Measurements from ENCODE around the gene MAPK9.
A peak's percentile ranks its signal among the peaks of the same experiment; 100 is the strongest.

Gene MAPK9

DNA sequence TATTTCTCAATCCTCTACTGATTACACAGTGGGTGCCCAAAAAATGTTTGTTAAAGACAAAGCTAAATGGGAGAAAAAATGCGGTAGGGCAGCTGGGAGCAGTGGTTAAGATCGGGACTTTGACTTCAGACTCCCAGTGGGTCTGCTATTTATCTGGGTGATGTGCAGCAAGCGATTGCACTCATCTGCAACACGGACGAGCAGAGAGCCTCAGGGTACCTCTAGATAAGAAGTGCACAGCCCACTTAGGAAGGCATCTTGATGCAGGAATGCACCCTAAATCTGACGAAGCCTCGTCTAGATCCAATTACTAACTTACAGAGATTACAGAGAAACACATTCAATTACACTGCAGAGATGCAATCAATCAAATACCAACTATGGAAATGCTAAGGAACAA lies 4.0 kb downstream of the MAPK9 start:
- no peak overlapping the region for H3K23ac ChIP-seq (ENCODE audit: low read length)
- no peak overlapping the region for H3K9ac ChIP-seq (ENCODE audit: low read length)
- H3K9me3 ChIP-seq (ENCODE audit: insufficient read depth, low read depth, low read length): no peaks in the 10 kb centered on the region
- no peak overlapping the region for H4K8ac ChIP-seq (ENCODE audit: low read depth, low read length)
- no peak overlapping the region for H3K27ac ChIP-seq (ENCODE audit: low read depth, low read length)
- no peak overlapping the region for H4K12ac ChIP-seq (ENCODE audit: low read depth, low read length)
- H3K36me3 ChIP-seq (ENCODE audit: control insufficient read depth in 1 of 2, insufficient read depth in 2 of 2, low read length in 2 of 2): peaks cover 8% of the 10 kb centered on the region in 2 experiments
- peaks cover 13% of the 10 kb centered on the region for H3K79me2 ChIP-seq (ENCODE audit: control insufficient read depth, insufficient read depth, low read length, poor library complexity)
- H3K79me1 ChIP-seq (ENCODE audit: low read length): peaks cover 9% of the 10 kb centered on the region
- no peak overlapping the region for H4K91ac ChIP-seq (ENCODE audit: low read depth, low read length)
- no peak overlapping the region for H3K4ac ChIP-seq (ENCODE audit: low read depth, low read length)
- no peak overlapping the region for H2BK120ac ChIP-seq (ENCODE audit: insufficient read depth, low read length, poor library complexity)
- no peak overlapping the region for H2AK5ac ChIP-seq (ENCODE audit: low read length)
- H2BK12ac ChIP-seq (ENCODE audit: low read length): no peak overlapping the region
- peaks cover 6 to 18% of the 10 kb centered on the region in 2 experiments for H3K4me1 ChIP-seq (ENCODE audit: control insufficient read depth in 1 of 2, insufficient read depth in 2 of 2, low read length in 2 of 2)
- DNase-seq: no peak
- no peak overlapping the region for H3K4me3 ChIP-seq (ENCODE audit: low read depth, low read length)
- H3K4me2 ChIP-seq (ENCODE audit: low read length): peak overlapping the region; percentile 23
- no CpG with 5 or more reads among the region's 7 CpGs for WGBS (ENCODE audit: extremely low coverage, insufficient coverage, insufficient read length)
- no peak overlapping the region for H3K18ac ChIP-seq (ENCODE audit: low read length)
- no peak overlapping the region for H2BK5ac ChIP-seq (ENCODE audit: low read depth, low read length, poor library complexity)
- H2AFZ ChIP-seq (ENCODE audit: insufficient read depth, low read length, poor library complexity): no peak overlapping the region
- no peak overlapping the region for H3K14ac ChIP-seq (ENCODE audit: low read length)
- no peaks in the 10 kb centered on the region for H3K27me3 ChIP-seq (ENCODE audit: insufficient read depth, low read length)

DNA sequence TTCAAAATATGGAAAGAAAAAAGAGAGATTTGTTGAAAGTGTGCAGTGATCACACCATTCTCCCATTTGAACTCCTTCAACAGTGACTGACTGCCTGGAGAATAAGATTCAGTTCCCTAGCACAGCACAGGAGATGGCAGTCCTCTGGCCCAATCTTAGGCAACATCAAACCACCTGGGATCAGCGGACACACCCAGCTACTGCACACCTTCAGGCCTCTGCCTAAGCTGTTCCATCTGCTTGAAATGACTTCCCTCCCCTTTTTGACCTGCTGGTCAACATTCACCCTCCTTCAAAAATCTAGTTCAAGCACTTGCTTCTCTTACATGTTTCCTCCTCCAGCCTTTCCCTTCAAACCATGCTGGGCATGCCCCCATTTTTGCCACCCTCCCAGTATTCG lies 4.5 kb downstream of the MAPK9 start:
- Histone ChIP-seq H3K27me3 (ENCODE audit: insufficient read depth, low read length) (no peaks in the 10 kb centered on the region), H2AFZ (ENCODE audit: insufficient read depth, low read length, poor library complexity) (no peak overlapping the region), H3K4me3 (ENCODE audit: low read depth, low read length) (no peak overlapping the region), H3K23ac (ENCODE audit: low read length) (no peak overlapping the region), H3K18ac (ENCODE audit: low read length) (no peak overlapping the region), H3K36me3 (ENCODE audit: control insufficient read depth in 1 of 2, insufficient read depth in 2 of 2, low read length in 2 of 2) (peaks cover 11 to 12% of the 10 kb centered on the region in 2 experiments), H4K12ac (ENCODE audit: low read depth, low read length) (no peak overlapping the region), H3K27ac (ENCODE audit: low read depth, low read length) (no peak overlapping the region), H2AK5ac (ENCODE audit: low read length) (no peak overlapping the region), H3K9me3 (ENCODE audit: insufficient read depth, low read depth, low read length) (no peaks in the 10 kb centered on the region), H3K4me2 (ENCODE audit: low read length) (peak overlapping the region; percentile 23), H3K4me1 (ENCODE audit: control insufficient read depth in 1 of 2, insufficient read depth in 2 of 2, low read length in 2 of 2) (peaks cover 6 to 18% of the 10 kb centered on the region in 2 experiments), H3K79me2 (ENCODE audit: control insufficient read depth, insufficient read depth, low read length, poor library complexity) (peaks cover 11% of the 10 kb centered on the region), H3K9ac (ENCODE audit: low read length) (no peak overlapping the region), H2BK120ac (ENCODE audit: insufficient read depth, low read length, poor library complexity) (no peak overlapping the region), H3K79me1 (ENCODE audit: low read length) (peaks cover 7% of the 10 kb centered on the region), H3K14ac (ENCODE audit: low read length) (no peak overlapping the region), H2BK5ac (ENCODE audit: low read depth, low read length, poor library complexity) (no peak overlapping the region), H4K91ac (ENCODE audit: low read depth, low read length) (no peak overlapping the region), H3K4ac (ENCODE audit: low read depth, low read length) (no peak overlapping the region), H2BK12ac (ENCODE audit: low read length) (no peak overlapping the region), H4K8ac (ENCODE audit: low read depth, low read length) (no peak overlapping the region)
- peak in 1 of 2 donors; percentile 17 for DNase-seq
- WGBS (ENCODE audit: extremely low coverage, insufficient coverage, insufficient read length): no CpG with 5 or more reads among the region's 2 CpGs

DNA sequence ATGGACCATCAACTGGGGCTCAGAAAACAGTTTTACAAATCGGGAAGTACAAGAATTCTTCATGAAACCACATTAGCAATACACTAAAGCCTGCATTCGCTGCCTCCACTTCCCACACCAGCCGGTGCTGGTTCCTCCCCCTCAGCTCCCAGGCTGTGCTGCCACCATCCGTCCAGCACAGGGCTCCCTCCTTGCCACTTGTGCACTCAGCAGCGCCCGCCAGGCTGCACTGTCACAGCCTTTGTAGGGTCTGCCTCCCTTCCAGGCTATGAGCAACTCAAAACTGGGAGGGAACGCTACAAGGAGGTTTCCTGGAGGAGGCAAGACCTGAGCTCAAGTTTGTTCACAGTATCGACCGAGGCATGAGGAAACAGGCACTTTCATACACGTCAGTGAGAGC lies 7.7 kb downstream of the MAPK9 start:
- Histone ChIP-seq H2BK5ac (ENCODE audit: low read depth, low read length, poor library complexity) (no peak overlapping the region), H3K4me3 (ENCODE audit: low read depth, low read length) (no peak overlapping the region), H3K9me3 (ENCODE audit: insufficient read depth, low read depth, low read length) (no peaks in the 10 kb centered on the region), H3K4me1 (ENCODE audit: control insufficient read depth in 1 of 2, insufficient read depth in 2 of 2, low read length in 2 of 2) (peaks cover 0 to 9% of the 10 kb centered on the region in 2 experiments), H3K79me2 (ENCODE audit: control insufficient read depth, insufficient read depth, low read length, poor library complexity) (peaks cover 2% of the 10 kb centered on the region), H2BK12ac (ENCODE audit: low read length) (no peak overlapping the region), H4K91ac (ENCODE audit: low read depth, low read length) (no peak overlapping the region), H4K12ac (ENCODE audit: low read depth, low read length) (no peak overlapping the region), H3K9ac (ENCODE audit: low read length) (no peak overlapping the region), H3K79me1 (ENCODE audit: low read length) (no peaks in the 10 kb centered on the region), H3K23ac (ENCODE audit: low read length) (no peak overlapping the region), H2AK5ac (ENCODE audit: low read length) (no peak overlapping the region), H3K18ac (ENCODE audit: low read length) (peak overlapping the region; percentile 37), H3K14ac (ENCODE audit: low read length) (no peak overlapping the region), H3K4me2 (ENCODE audit: low read length) (no peak overlapping the region), H3K36me3 (ENCODE audit: control insufficient read depth in 1 of 2, insufficient read depth in 2 of 2, low read length in 2 of 2) (peaks cover 23 to 29% of the 10 kb centered on the region in 2 experiments), H3K27me3 (ENCODE audit: insufficient read depth, low read length) (no peaks in the 10 kb centered on the region), H2BK120ac (ENCODE audit: insufficient read depth, low read length, poor library complexity) (no peak overlapping the region), H3K4ac (ENCODE audit: low read depth, low read length) (no peak overlapping the region), H2AFZ (ENCODE audit: insufficient read depth, low read length, poor library complexity) (no peak overlapping the region), H3K27ac (ENCODE audit: low read depth, low read length) (no peak overlapping the region), H4K8ac (ENCODE audit: low read depth, low read length) (no peak overlapping the region)
- WGBS (ENCODE audit: extremely low coverage, insufficient coverage, insufficient read length): no CpG with 5 or more reads among the region's 10 CpGs
- DNase-seq: no peak

DNA sequence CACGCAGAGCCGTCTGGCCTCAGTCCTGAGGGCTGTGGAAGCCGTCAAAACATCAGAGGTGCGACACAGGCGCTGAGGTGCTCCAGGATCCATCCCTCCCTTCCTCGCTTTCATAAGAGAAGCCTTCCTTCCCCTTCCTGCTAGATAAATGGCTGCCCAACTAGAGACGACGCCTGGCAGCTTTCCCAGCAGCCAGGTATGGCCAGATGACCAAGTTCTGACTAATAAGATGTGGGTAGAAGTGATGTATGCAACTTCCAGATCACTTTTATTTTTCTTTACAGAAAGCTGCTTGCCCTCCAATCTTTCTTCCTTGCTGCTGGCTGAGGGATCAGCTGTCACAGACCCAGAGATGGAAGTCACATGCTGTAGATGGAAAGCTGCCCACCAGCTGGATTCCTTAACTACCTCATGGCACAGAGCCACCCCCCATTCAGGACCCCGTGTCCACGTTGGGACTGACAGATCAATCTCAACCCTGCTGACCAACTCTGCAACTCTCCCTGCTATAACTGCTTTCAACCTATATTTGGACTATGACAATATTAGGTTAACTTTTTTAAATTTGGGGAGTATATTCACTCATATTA lies 8.8 kb downstream of the MAPK9 start:
- no peaks in the 10 kb centered on the region for H3K27me3 ChIP-seq (ENCODE audit: insufficient read depth, low read length)
- no peak overlapping the region for H3K23ac ChIP-seq (ENCODE audit: low read length)
- peak in 1 of 2 donors; percentile 26 for DNase-seq
- H3K9ac ChIP-seq (ENCODE audit: low read length): no peak overlapping the region
- no peak overlapping the region for H2AFZ ChIP-seq (ENCODE audit: insufficient read depth, low read length, poor library complexity)
- WGBS (ENCODE audit: extremely low coverage, insufficient coverage, insufficient read length): no CpG with 5 or more reads among the region's 10 CpGs
- no peak overlapping the region for H3K27ac ChIP-seq (ENCODE audit: low read depth, low read length)
- H3K4me1 ChIP-seq (ENCODE audit: control insufficient read depth in 1 of 2, insufficient read depth in 2 of 2, low read length in 2 of 2): peaks cover 0 to 7% of the 10 kb centered on the region in 2 experiments
- no peak overlapping the region for H3K14ac ChIP-seq (ENCODE audit: low read length)
- H3K4ac ChIP-seq (ENCODE audit: low read depth, low read length): no peak overlapping the region
- no peak overlapping the region for H3K4me3 ChIP-seq (ENCODE audit: low read depth, low read length)
- H4K8ac ChIP-seq (ENCODE audit: low read depth, low read length): no peak overlapping the region
- peaks cover 2% of the 10 kb centered on the region for H3K79me2 ChIP-seq (ENCODE audit: control insufficient read depth, insufficient read depth, low read length, poor library complexity)
- no peak overlapping the region for H4K91ac ChIP-seq (ENCODE audit: low read depth, low read length)
- no peak overlapping the region for H3K4me2 ChIP-seq (ENCODE audit: low read length)
- no peaks in the 10 kb centered on the region for H3K79me1 ChIP-seq (ENCODE audit: low read length)
- no peak overlapping the region for H2BK120ac ChIP-seq (ENCODE audit: insufficient read depth, low read length, poor library complexity)
- no peak overlapping the region for H3K18ac ChIP-seq (ENCODE audit: low read length)
- no peak overlapping the region for H2AK5ac ChIP-seq (ENCODE audit: low read length)
- H4K12ac ChIP-seq (ENCODE audit: low read depth, low read length): no peak overlapping the region
- no peaks in the 10 kb centered on the region for H3K9me3 ChIP-seq (ENCODE audit: insufficient read depth, low read depth, low read length)
- peaks cover 27 to 31% of the 10 kb centered on the region in 2 experiments for H3K36me3 ChIP-seq (ENCODE audit: control insufficient read depth in 1 of 2, insufficient read depth in 2 of 2, low read length in 2 of 2)
- no peak overlapping the region for H2BK5ac ChIP-seq (ENCODE audit: low read depth, low read length, poor library complexity)
- no peak overlapping the region for H2BK12ac ChIP-seq (ENCODE audit: low read length)

Data from trophoblast cell (in vitro differentiated cells and primary cell).